Effector memory CD8-positive, alpha-beta T cell (primary cell): ENCODE measurements around the gene AXIN1.
"Not testable (repeated sequence)": the region's sequence is repeated elsewhere in the genome, so short reads cannot be mapped to it uniquely, and the experiment has no call there.

ENCODE experiments used
- ATAC-seq: fragments of 150-1000 bp; cut with Tn5 transposase; replicated peaks from 2 replicates; pipeline ENCODE4 v1.10.0; 2021; ENCODE audit warnings: mild to moderate bottlenecking, moderate library complexity
- DNase-seq, 3 experiments: peaks; one replicate each; pipeline ENCODE4 v3.0.0; 2021
- H3K27ac Mint-ChIP-seq, 2 donors: one replicate each; pipeline ENCODE4 v1.8.0; 2022; ENCODE audit warnings: mild to moderate bottlenecking in 2 of 2, mixed read lengths in 2 of 2, moderate library complexity in 2 of 2
- H3K27me3 Mint-ChIP-seq, 2 donors: one replicate each; pipeline ENCODE4 v1.8.0; 2022; ENCODE audit warnings: mixed read lengths in 2 of 2
- H3K36me3 Mint-ChIP-seq: one replicate; pipeline ENCODE4 v1.8.0; 2022; ENCODE audit warnings: mild to moderate bottlenecking, moderate library complexity, mixed read lengths; ENCODE audit not compliant: insufficient read depth
- H3K4me1 Mint-ChIP-seq, 2 donors: one replicate each; pipeline ENCODE4 v1.8.0; 2022; ENCODE audit warnings: low read depth in 2 of 2, mixed read lengths in 2 of 2
- H3K4me3 Mint-ChIP-seq, 2 donors: one replicate each; pipeline ENCODE4 v1.8.0; 2022; ENCODE audit warnings: mild to moderate bottlenecking in 2 of 2, mixed read lengths in 2 of 2, moderate library complexity in 2 of 2
- H3K9me3 Mint-ChIP-seq, 2 donors: one replicate each; pipeline ENCODE4 v1.8.0; 2022; ENCODE audit warnings: mixed read lengths in 2 of 2

The AXIN1 gene

DNA sequence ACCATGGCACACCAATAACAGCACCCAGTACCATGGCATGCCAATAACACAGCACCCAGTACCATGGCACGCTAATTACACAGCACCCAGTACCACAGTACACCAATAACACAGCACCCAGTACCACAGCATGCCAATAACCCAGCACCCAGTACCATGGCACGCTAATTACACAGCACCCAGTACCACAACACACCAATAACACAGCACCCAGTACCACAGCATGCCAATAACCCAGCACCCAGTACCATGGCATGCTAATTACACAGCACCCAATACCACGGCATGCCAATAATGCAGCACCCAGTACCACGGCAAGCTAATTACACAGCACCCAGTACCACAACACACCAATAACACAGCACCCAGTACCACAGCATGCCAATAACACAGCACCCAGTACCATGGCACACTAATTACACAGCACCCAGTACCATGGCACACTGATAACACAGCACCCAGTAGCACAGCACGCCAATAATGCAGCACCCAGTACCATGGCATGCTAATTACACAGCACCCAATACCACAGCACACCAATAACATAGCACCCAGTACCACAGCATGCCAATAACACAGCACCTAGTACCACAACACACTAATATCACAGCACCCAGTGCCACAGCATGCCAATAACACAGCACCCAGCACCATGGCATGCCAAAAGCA lies 18.2 kb downstream of the AXIN1 start:
- not testable (repeated sequence) for H3K27me3 Mint-ChIP-seq, H3K9me3 Mint-ChIP-seq, ATAC-seq, DNase-seq
- H3K4me3 Mint-ChIP-seq: peak overlapping the region; percentile 4 to 18
- H3K4me1 Mint-ChIP-seq: peaks cover 54 to 59% of the 10 kb centered on the region in 2 donors
- peaks cover 28% of the 10 kb centered on the region for H3K36me3 Mint-ChIP-seq
- H3K27ac Mint-ChIP-seq: peak overlapping the region; percentile 35 to 56

DNA sequence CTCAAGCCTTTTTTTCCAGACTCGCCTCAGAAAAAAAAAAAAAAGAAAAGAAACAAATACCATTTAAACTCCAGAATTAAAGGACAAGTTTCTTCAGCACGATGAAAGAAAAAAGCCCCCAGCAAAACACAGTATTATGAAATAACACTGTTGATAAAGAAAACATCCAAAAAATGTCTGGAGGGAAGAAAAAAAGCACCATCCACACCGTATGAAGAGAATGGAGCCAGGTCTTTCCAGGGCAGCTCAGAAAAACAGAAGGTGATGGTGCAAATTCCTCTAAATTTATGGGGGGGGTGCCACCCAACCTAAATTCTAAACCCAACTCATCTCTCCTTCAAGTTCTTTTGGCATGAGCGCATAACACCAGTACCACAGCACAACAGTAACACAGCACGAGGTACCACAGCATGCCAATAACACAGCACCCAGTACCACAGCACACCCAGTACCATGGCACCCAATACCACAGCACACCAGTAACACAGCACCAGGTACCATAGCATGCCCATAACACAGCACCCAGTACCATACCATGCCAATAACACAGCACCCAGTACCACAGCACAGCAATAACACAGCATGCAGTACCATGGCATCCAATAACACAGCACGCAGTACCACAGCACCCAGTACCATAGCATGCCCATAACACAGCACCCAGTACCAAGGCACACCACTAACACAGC lies 19.0 kb downstream of the AXIN1 start:
- ATAC-seq: no peak
- peak overlapping the region in 1 of 2 donors; percentile 4 for H3K4me3 Mint-ChIP-seq
- H3K36me3 Mint-ChIP-seq: peaks cover 32% of the 10 kb centered on the region
- no peaks in the 10 kb centered on the region for H3K9me3 Mint-ChIP-seq
- DNase-seq: no peak
- no peaks in the 10 kb centered on the region for H3K27me3 Mint-ChIP-seq
- peak overlapping the region; percentile 35 to 56 for H3K27ac Mint-ChIP-seq
- H3K4me1 Mint-ChIP-seq: peaks cover 51 to 59% of the 10 kb centered on the region in 2 donors

- DNase-seq, ATAC-seq: not testable (repeated sequence)
- peaks cover 59 to 60% of the 10 kb centered on the region in 2 donors for H3K4me1 Mint-ChIP-seq
Observed at GRCh38 chr16:331181-331814, 21.2 kb downstream of the AXIN1 start.

DNA sequence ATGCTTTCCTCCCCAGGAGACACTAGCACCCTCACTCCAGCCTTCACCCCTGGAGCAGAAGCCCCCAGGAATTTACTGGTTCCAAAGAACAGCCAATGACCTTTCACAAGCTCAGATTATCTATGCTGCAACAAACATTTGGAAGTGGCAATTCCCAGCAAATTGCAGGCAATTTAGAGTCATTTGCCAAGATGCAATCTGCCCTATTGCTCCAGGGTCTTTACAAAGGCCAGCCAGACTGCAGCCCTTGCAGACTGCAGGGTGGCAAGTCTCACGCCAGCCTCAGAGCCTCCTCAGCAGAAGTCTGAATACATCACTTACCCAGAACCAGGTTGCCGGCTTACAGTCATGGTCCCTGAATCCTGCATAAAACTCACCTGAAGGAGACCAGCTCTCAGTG lies 21.8 kb downstream of the AXIN1 start:
- no peak overlapping the region for H3K4me3 Mint-ChIP-seq
- H3K4me1 Mint-ChIP-seq: peaks cover 57 to 58% of the 10 kb centered on the region in 2 donors
- H3K9me3 Mint-ChIP-seq: no peaks in the 10 kb centered on the region
- no peak for ATAC-seq
- peaks cover 45% of the 10 kb centered on the region for H3K36me3 Mint-ChIP-seq
- no peaks in the 10 kb centered on the region for H3K27me3 Mint-ChIP-seq
- peak overlapping the region in 1 of 2 donors; percentile 60 for H3K27ac Mint-ChIP-seq
- DNase-seq: no peak

More at GRCh38 chr16:331181-331814, 21.2 kb downstream of the AXIN1 start:
- Mint-ChIP-seq H3K36me3 (peaks cover 47% of the 10 kb centered on the region), H3K27ac (peak overlapping the region in 1 of 2 donors; percentile 17)
- H3K27me3 Mint-ChIP-seq, H3K4me3 Mint-ChIP-seq, H3K9me3 Mint-ChIP-seq: not testable (repeated sequence)

- Mint-ChIP-seq H3K27ac (peak overlapping the region; percentile 89 to 93), H3K9me3 (no peaks in the 10 kb centered on the region), H3K27me3 (no peaks in the 10 kb centered on the region), H3K36me3 (peaks cover 60% of the 10 kb centered on the region), H3K4me1 (peaks cover 55 to 57% of the 10 kb centered on the region in 2 donors), H3K4me3 (peak overlapping the region; percentile 74 to 80)
- no peak for ATAC-seq
- no peak for DNase-seq
Observed at GRCh38 chr16:325375-326145, 27.0 kb downstream of the AXIN1 start.

- Mint-ChIP-seq H3K36me3 (peaks cover 58% of the 10 kb centered on the region), H3K9me3 (no peaks in the 10 kb centered on the region), H3K27me3 (no peaks in the 10 kb centered on the region), H3K4me3 (peak overlapping the region; percentile 74 to 80), H3K4me1 (peaks cover 55 to 56% of the 10 kb centered on the region in 2 donors), H3K27ac (peak overlapping the region; percentile 89 to 93)
- peak; percentile 78 to 85 (median 83) for DNase-seq
- peak; percentile 70 for ATAC-seq
Observed at GRCh38 chr16:324451-325334, 27.8 kb downstream of the AXIN1 start.

- ATAC-seq (no peak), DNase-seq (no peak)
- Mint-ChIP-seq H3K4me1 (peaks cover 57 to 58% of the 10 kb centered on the region in 2 donors), H3K9me3 (no peaks in the 10 kb centered on the region), H3K36me3 (peaks cover 56% of the 10 kb centered on the region), H3K4me3 (peak overlapping the region; percentile 74 to 80), H3K27me3 (no peaks in the 10 kb centered on the region), H3K27ac (peak overlapping the region; percentile 89 to 93)
Observed at GRCh38 chr16:324201-324450, 28.4 kb downstream of the AXIN1 start.

- peaks cover 62 to 66% of the 10 kb centered on the region in 2 donors for H3K4me1 Mint-ChIP-seq
Observed at GRCh38 chr16:322476-323143, 29.9 kb downstream of the AXIN1 start.

GRCh38 chr16:321532-321931 lies 31.0 kb downstream of the AXIN1 start:
- Mint-ChIP-seq H3K4me1 (peaks cover 60 to 62% of the 10 kb centered on the region in 2 donors), H3K9me3 (no peaks in the 10 kb centered on the region), H3K27ac (peak overlapping the region in 1 of 2 donors; percentile 38), H3K27me3 (no peaks in the 10 kb centered on the region), H3K4me3 (no peak overlapping the region), H3K36me3 (peaks cover 41% of the 10 kb centered on the region)
- no peak for ATAC-seq
- DNase-seq: no peak

More at GRCh38 chr16:322476-323143, 29.9 kb downstream of the AXIN1 start:
- Mint-ChIP-seq H3K9me3 (no peaks in the 10 kb centered on the region), H3K27ac (peak overlapping the region; percentile 38 to 93), H3K4me3 (peak overlapping the region in 1 of 2 donors; percentile 80), H3K27me3 (no peaks in the 10 kb centered on the region), H3K36me3 (peaks cover 52% of the 10 kb centered on the region)
- DNase-seq: no peak
- ATAC-seq: no peak

DNA sequence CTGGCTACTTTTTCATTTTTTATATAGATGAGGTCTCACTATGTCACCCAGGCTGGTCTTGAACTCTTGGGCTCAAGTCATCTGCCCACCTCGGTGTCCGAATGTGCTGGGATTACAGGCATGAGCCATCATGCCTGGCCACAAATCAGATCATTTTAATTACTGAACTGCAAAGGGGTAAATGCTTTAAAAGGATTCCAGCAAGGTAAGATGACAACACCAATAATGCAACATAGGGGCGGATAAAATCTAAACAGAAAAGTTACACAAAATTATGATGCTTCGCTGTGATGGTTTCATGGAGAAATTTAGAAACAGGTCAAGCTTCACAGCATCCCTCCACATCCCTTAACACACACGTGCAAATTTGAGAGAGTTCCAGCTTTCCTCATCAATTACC lies 32.3 kb downstream of the AXIN1 start:
- DNase-seq (no peak), ATAC-seq (no peak)
- H3K27me3 Mint-ChIP-seq: no peaks in the 10 kb centered on the region
- H3K4me1 Mint-ChIP-seq: peaks cover 52 to 56% of the 10 kb centered on the region in 2 donors
- H3K4me3 Mint-ChIP-seq: no peak overlapping the region
- H3K27ac Mint-ChIP-seq: peak overlapping the region; percentile 9 to 49
- H3K9me3 Mint-ChIP-seq: no peaks in the 10 kb centered on the region
- H3K36me3 Mint-ChIP-seq: peaks cover 34% of the 10 kb centered on the region

GRCh38 chr16:318628-319027 lies 33.9 kb downstream of the AXIN1 start:
- H3K4me3 Mint-ChIP-seq: no peak overlapping the region
- H3K27me3 Mint-ChIP-seq: no peaks in the 10 kb centered on the region
- DNase-seq (no peak), ATAC-seq (no peak)
- H3K9me3 Mint-ChIP-seq: no peaks in the 10 kb centered on the region
- H3K36me3 Mint-ChIP-seq: peaks cover 29% of the 10 kb centered on the region
- H3K27ac Mint-ChIP-seq: peak overlapping the region in 1 of 2 donors; percentile 75
- H3K4me1 Mint-ChIP-seq: peaks cover 47 to 49% of the 10 kb centered on the region in 2 donors

- Mint-ChIP-seq H3K27me3 (no peaks in the 10 kb centered on the region), H3K27ac (peak overlapping the region in 1 of 2 donors; percentile 75), H3K9me3 (no peaks in the 10 kb centered on the region), H3K4me1 (peaks cover 41 to 42% of the 10 kb centered on the region in 2 donors), H3K36me3 (peaks cover 33% of the 10 kb centered on the region), H3K4me3 (no peak overlapping the region)
- ATAC-seq: no peak
- no peak for DNase-seq
Observed at GRCh38 chr16:317583-317982, 34.9 kb downstream of the AXIN1 start.
